K562 (cell line): ENCODE data around the gene CCDC9. TPM values are rescaled to one million over a fixed set of nuclear protein-coding genes. Genes with fewer than 3 reads are reported as not detected.

Experiments
- CBX3 ChIP-seq, 2 experiments: IDR thresholded peaks; 1 replicate in 1 of 2; 2 replicates in 1 of 2; pipeline ENCODE4 v1.6.1; 2012; ENCODE audit warnings: inconsistent platforms in 2 of 2, low read length in 2 of 2, borderline replicate concordance in 1 of 2, control low read depth in 1 of 2
- CHD1 ChIP-seq: fragments of 200-600 bp; sonication (generic); IDR thresholded peaks from one replicate; pipeline ENCODE4 v1.6.1; 2012; ENCODE audit warnings: mild to moderate bottlenecking, moderate library complexity, low read length, inconsistent platforms
- CREM ChIP-seq: IDR thresholded peaks from 2 replicates; pipeline ENCODE4 v1.6.1; 2014; ENCODE audit warnings: antibody characterized with exemption, low read depth
- CTBP1 ChIP-seq: fragments of 450-650 bp; IDR thresholded peaks from 2 replicates; pipeline ENCODE4 v1.6.1; 2016; ENCODE audit warnings: borderline replicate concordance
- ESRRA ChIP-seq: fragments of 450-650 bp; IDR thresholded peaks from 2 replicates; pipeline ENCODE4 v1.6.1; 2014; ENCODE audit warnings: low read depth, mild to moderate bottlenecking, moderate library complexity, borderline replicate concordance
- FOSL1 ChIP-seq: fragments of 200-800 bp; sonication (Bioruptor generic); conservative IDR thresholded peaks from 2 replicates; pipeline ENCODE4 v1.6.1; 2016; ENCODE audit warnings: missing genetic modification characterization, missing compliant biosample characterization
- FOXJ3 ChIP-seq: sonication (generic); formaldehyde crosslinking; IDR thresholded peaks from 2 replicates; pipeline ENCODE4 v1.4.0; 2020; ENCODE audit warnings: mild to moderate bottlenecking, missing genetic modification reagents
- KLF16 ChIP-seq: IDR thresholded peaks from 2 replicates; pipeline ENCODE4 v1.6.1; 2016; ENCODE audit warnings: antibody characterized with exemption
- MAFF ChIP-seq: IDR thresholded peaks from 2 replicates; pipeline ENCODE4 v1.6.1; 2012; ENCODE audit warnings: low read length, improper control_type of control experiment
- MYC ChIP-seq, 2 experiments: fragments of 250-450 bp in 1 of 2; sonication (Bioruptor Pico) in 1 of 2; IDR thresholded peaks; 2 replicates each; pipeline versions ENCODE4 v1.5.1 to v1.6.1; 2012 to 2021; ENCODE audit warnings: low read depth in 2 of 2, borderline replicate concordance in 1 of 2, improper control_type of control experiment in 1 of 2, low read length in 1 of 2, mild to moderate bottlenecking in 1 of 2, moderate library complexity in 1 of 2
- POLR2H ChIP-seq: IDR thresholded peaks from 2 replicates; pipeline ENCODE4 v1.6.1; 2016; ENCODE audit warnings: missing genetic modification characterization, low read depth, mild to moderate bottlenecking, control low read depth, missing compliant biosample characterization, moderate library complexity
- PTBP1 ChIP-seq: fragments of 200-400 bp; formaldehyde crosslinking; IDR thresholded peaks from 2 replicates; pipeline ENCODE4 v1.6.1; 2017; ENCODE audit warnings: low read depth, low read length
- RAD51 ChIP-seq: fragments of 450-650 bp; IDR thresholded peaks from 2 replicates; pipeline ENCODE4 v1.7.1; 2016; ENCODE audit warnings: low read depth, mild to moderate bottlenecking, borderline replicate concordance
- TCF3 ChIP-seq: sonication (generic); formaldehyde crosslinking; IDR thresholded peaks from 2 replicates; pipeline ENCODE4 v1.4.0; 2020; ENCODE audit warnings: mild to moderate bottlenecking, missing genetic modification reagents
- TGIF2 ChIP-seq: sonication (generic); formaldehyde crosslinking; IDR thresholded peaks from 2 replicates; pipeline ENCODE4 v1.8.1; 2022; ENCODE audit warnings: mild to moderate bottlenecking, missing genetic modification reagents, moderate library complexity
- ZBTB43 ChIP-seq: sonication (generic); formaldehyde crosslinking; IDR thresholded peaks from 2 replicates; pipeline ENCODE4 v1.8.0; 2023; ENCODE audit warnings: mild to moderate bottlenecking, missing genetic modification reagents
- ZFP30 ChIP-seq: fragments of 250-450 bp; sonication (Bioruptor Pico); IDR thresholded peaks from 2 replicates; pipeline ENCODE4 v1.8.0; 2022; ENCODE audit warnings: moderate library complexity, mild to moderate bottlenecking, inconsistent platforms, borderline replicate concordance
- ZNF384 ChIP-seq: IDR thresholded peaks from 2 replicates; pipeline ENCODE4 v1.6.1; 2012; ENCODE audit warnings: low read depth, low read length, improper control_type of control experiment
- ZNF444 ChIP-seq: fragments of 250-450 bp; sonication (Bioruptor Pico); IDR thresholded peaks from 2 replicates; pipeline ENCODE4 v1.4.0; 2020; ENCODE audit warnings: mild to moderate bottlenecking, moderate library complexity
- ZNF512 ChIP-seq: IDR thresholded peaks from 2 replicates; pipeline ENCODE4 v1.6.1; 2016; ENCODE audit warnings: missing genetic modification characterization, missing compliant biosample characterization
- polyA plus RNA-seq, 8 experiments: library from polyadenylated mRNA; depleted of rRNA in 4 of 8; stranded (reverse) in 5 of 8; unstranded in 3 of 8; fragments of >200 nt; fragmentation: Nextera tagmentation in 2 of 8; fragmentation: Illumina TruSeq in 1 of 8; extraction: Ambion mirVana in 2 of 8; extraction: Trizol in 1 of 8; gene quantifications; 2 replicates each; pipeline versions ENCODE4 v1.2.1 to v1.2.3, GENCODE V29; 2011 to 2014; ENCODE audit warnings: inconsistent platforms in 1 of 8, missing spikeins in 1 of 8
- total RNA-seq, 7 experiments: library from RNA; depleted of rRNA in 6 of 7; stranded (reverse); fragments of >200 nt in 6 of 7; fragmentation: Illumina TruSeq in 2 of 7; extraction: Trizol in 2 of 7; gene quantifications; 2 replicates each; pipeline versions ENCODE4 v1.2.1 to v1.2.3, GENCODE V29; 2011 to 2021; ENCODE audit warnings: low replicate concordance in 1 of 7
- TF ChIP-seq, protein P1 (sequence below): fragments of 450-650 bp; IDR thresholded peaks from 2 replicates; pipeline ENCODE4 v1.6.1; 2016; ENCODE audit warnings: mild to moderate bottlenecking

The CCDC9 gene
- total and polyA plus RNA-seq, 9 of the 15 experiments (the other 6 are each of a cell fraction or from before 2014, with no cell fraction given): 0.23 to 38.6 (median 8.4) TPM

- TF ChIP-seq ZBTB43 (peak; percentile 91), CTBP1 (peak; percentile 93; the same call in 1 of the 2 replicates), ZFP30 (CRISPR knock-in tag) (no peak), CBX3 (IDR thresholded peaks at IDR 0.05; ENCODE audit: borderline replicate concordance in 1 of 2, low read length in 2 of 2) (peak in 1 of 2 experiments; percentile 68; a peak in 2 of 3 replicates), MAFF (no peak), ZNF384 (peak; percentile 58), ZNF512 (tag) (no peak), FOSL1 (tag) (peak; percentile 91), CHD1 (peak; percentile 63), KLF16 (peak; percentile 58; the same call in 1 of the 2 replicates), CREM (peak; percentile 66), TCF3 (CRISPR knock-in tag) (peak; percentile 98), MYC (IDR thresholded peaks at IDR 0.05; ENCODE audit: low read depth, low read length) (peak; percentile 97), MYC (CRISPR knock-in tag; IDR thresholded peaks at IDR 0.05; ENCODE audit: borderline replicate concordance, low read depth) (0 out of 2 replicates have a peak, but pooled peaks have one; percentile 14), ESRRA (peak; percentile 85; the same call in 1 of the 2 replicates), POLR2H (tag) (peak; percentile 69; the same call in 1 of the 2 replicates), FOXJ3 (CRISPR knock-in tag) (no peak), ZNF444 (CRISPR knock-in tag) (no peak), TGIF2 (CRISPR knock-in tag) (no peak), PTBP1 (peak; percentile 95), RAD51 (peak; percentile 56)
- TF ChIP-seq, protein P1, sequence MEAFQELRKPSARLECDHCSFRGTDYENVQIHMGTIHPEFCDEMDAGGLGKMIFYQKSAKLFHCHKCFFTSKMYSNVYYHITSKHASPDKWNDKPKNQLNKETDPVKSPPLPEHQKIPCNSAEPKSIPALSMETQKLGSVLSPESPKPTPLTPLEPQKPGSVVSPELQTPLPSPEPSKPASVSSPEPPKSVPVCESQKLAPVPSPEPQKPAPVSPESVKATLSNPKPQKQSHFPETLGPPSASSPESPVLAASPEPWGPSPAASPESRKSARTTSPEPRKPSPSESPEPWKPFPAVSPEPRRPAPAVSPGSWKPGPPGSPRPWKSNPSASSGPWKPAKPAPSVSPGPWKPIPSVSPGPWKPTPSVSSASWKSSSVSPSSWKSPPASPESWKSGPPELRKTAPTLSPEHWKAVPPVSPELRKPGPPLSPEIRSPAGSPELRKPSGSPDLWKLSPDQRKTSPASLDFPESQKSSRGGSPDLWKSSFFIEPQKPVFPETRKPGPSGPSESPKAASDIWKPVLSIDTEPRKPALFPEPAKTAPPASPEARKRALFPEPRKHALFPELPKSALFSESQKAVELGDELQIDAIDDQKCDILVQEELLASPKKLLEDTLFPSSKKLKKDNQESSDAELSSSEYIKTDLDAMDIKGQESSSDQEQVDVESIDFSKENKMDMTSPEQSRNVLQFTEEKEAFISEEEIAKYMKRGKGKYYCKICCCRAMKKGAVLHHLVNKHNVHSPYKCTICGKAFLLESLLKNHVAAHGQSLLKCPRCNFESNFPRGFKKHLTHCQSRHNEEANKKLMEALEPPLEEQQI: 0 out of 2 replicates have a peak, but pooled peaks have one; percentile 16
These were observed 12.4 kb upstream of the CCDC9 start (continued) for GRCh38 chr19:47243776-47244547.
